GM19238 (cell line): ENCODE results near the gene DIAPH2.
A peak's percentile ranks its signal among the peaks of the same experiment; 100 is the strongest.

ENCODE experiments used
- DNase-seq: peaks from one replicate; pipeline ENCODE4 v3.0.0; 2011; ENCODE audit warnings: low spot score; ENCODE audit not compliant: insufficient read length

The DIAPH2 gene

DNA sequence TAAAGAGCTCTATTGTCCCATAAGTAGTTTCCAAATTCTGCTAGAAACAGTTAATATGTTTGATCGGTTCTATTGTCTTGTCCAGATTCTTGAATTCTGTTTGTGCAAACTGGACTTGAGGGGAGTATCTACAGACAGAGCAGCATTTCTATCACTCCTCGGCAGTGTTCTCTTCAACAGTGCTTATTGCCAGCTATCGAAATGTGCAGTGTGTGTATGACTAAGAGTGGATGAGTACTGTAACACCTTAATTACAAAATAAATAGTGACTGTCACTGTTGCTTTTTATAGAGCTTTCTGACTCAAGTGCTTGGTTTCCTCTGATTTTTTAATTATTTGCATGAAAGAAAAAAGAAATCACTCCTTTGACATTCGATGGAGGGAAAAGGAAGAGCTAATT is 473.6 kb downstream of the DIAPH2 start:
- no peak for DNase-seq

DNA sequence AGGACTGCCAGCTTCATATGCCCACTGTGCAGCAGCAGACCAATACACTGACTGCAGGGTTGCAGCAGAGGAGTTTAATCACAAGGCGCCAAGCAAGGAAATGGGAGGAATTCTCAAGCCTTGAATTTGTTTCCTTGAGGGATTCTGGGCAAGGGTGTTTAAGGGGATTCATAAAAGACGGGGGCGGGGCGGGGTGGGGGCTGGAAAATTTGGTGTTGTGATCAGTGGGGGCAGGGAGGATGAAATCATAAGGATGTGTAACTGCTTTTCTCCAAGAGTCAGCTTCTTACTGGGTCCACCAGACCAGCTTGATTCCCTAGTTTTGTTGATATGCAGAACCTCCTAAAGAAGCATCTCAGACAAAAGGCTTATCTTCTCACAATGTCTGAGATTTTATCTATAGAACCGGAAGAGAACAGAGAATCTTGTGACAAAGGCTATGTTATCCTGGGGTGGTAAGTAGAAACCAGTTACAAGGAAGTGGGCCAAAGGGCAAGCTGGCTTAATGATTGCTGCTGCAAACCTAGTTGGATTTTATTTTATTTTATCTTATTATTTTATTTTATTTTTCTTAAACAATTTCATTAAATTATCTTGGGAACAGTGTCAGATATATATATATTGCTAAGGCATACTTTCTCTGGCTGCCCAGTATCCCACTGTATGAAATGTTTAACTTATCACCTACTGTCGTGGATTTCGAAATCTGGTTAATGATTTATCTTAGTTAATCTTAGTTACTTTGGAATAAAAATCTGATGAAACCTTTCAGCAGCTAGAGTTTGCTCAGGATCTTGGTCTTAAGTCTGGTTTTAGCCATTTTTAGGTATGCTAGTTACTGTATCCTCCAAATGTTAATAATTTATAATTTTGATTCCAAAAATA is 475.5 kb downstream of the DIAPH2 start:
- no peak for DNase-seq

DNA sequence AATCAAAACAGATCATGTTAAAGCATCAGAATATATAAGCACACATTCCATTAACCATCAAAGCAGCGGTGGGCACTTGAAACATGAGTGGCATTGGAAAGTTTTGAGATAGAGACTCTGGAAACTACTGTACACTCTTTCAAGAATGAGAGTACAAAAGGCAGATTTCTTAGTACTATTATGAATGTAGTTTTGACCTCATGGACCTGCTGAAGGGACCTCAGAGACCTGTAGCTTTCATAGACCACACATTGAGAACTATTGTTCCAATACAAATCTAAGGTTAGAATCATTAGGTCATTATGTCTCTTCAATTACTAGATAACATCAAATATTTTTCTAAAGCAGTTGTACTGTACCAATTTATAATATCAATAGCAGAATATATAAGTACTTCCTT is 482.7 kb downstream of the DIAPH2 start:
- DNase-seq, result no peak

DNA sequence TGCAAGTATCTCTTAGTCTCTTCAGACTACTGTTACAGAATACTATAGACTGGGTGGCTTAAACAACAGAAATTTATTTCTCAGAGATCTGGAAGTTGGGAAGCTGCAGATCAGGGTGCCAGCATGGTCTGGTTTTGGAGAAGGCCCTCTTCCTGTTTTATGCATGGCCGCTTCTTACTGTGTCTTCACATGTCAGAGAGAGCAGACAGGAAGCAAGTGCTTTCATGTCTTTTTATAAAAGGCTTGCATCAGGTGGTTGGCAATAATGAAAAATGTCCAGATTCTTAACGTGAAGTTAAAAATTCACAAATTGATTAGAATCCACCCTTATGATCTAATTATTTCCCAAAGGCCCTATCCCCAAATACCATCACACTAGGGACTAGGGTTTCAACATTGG is 484.0 kb downstream of the DIAPH2 start:
- no peak for DNase-seq

DNA sequence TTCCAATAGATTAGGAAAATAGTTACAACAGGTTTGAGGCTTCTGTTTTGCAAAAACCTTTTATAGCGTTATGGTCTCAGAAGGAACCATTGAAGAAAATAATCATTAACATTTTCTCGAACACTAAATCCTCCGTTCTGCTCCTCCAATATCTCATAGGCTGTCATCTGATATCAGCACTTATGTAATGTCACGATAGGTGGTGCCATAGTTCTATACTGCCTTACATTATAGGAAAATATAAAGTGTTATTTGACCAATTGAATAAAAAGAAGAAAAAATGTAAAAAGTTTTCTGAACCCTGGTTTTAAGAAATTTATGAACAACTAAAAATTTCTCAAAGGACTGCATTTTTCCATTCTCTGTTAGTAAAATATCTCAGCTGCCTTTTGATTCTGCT is 490.5 kb downstream of the DIAPH2 start:
- DNase-seq, result no peak

DNA sequence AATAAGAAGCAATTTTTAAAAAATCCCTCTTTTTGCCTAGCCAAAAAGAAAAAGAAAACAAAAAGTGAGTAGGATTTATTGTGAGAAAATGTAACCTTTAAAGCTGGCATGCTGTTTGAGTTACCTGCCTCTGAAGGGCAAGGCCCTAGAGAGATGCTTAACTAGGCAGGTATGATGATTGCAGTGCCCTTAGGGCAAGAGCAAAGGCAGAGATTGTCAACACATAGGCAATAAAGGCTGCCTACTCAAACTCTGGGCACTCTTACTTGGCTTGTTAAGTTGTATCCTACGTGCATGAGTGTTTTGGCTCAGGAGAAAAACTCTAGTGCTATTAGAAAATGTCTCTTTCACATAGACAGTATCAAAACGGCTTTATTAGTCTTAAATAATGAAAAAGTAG is 505.0 kb downstream of the DIAPH2 start:
- DNase-seq, result no peak

DNA sequence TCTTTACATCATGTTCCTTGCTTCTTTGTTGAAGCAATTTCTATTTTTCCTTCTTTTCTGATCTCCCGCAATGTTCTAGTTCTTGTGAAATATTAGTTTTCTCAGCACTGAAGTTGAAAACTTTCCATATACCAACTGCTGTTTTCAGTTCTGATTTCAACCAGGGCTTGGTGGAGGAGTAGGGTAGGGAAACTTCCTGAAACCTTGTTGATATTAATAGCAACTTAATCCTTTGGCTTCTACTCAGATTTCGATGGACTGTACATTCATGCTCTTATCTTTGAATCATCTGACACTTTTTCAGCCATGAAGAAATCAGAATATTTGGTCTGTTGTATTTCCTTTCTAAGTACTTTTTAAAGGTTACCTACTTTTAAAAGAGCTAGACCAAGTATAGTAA is 514.9 kb downstream of the DIAPH2 start:
- DNase-seq, result no peak

DNA sequence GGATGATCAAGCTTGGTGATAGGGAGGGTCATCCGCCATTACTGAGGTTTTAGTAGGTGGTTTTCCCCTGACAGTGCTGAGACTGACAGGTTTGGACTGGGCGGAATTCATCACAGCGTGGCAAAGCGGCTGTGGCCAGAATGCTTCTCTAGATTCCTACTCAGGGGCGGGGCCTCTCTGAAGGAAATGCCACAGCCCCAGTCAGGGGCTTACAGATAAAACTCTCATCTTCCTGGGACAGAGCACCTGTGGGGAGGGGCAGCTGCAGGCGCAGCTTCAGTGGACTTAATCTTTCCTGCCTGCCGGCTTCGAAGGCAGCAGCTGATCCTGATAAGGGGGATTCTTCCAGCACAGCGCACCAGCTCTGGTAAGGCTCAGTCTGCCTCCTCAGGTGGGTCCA is 515.8 kb downstream of the DIAPH2 start:
- DNase-seq, result no peak

DNA sequence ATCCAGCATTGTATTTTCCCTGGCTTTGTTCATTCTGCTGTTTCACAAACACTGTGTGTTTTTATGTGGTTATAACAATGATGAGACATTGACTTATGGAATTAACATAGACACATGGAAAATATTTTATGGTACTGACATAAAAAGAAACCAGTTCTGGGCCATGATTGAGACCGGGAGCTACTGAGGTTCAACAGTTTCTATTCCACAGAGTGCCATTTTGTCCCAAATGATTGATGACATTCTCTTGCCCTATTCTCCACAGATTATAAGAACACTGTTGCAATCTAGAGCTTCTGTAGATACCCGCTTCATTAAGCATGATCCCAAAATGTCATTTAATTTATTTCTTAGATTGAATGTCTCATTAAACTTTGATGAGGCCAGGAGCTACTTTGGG is 525.9 kb downstream of the DIAPH2 start:
- DNase-seq, result no peak

DNA sequence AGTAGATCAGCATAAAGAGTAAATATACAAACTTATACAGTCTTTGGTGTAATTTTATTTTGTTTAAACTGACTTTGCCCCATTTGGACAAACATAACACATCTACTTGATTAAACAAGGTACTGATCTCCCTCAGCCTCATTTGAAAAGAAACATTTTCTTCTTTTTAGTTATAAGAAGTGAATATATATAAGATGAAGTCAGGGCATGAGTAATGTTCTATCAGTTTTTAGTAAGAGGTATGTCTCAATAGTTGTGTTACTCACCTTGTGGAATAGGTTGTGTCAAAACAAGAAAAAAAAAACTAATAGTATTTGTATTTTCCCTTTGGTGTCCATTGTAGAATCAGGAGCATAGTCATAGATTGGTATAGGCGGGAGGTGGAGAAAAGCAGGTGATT is 526.4 kb downstream of the DIAPH2 start:
- DNase-seq, result no peak

DNA sequence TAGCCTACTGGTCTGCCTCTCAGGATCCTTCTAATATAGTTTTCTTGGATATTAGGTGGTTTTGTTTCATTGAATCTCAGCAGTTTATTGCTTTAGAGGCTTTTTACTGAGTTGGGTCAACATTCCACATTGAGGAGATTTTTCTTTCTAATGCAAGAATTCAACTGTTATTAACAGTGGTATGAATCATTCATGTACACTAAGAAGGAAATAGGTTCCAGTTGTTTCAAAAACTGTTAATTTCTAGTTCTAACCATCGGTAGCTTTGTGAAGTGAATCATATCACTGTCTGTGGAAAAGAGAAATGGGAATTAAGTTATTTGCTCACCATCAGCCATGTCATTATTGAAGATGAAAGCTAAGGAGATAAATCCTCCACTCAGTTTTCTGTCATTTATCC is 530.5 kb downstream of the DIAPH2 start:
- no peak for DNase-seq

DNA sequence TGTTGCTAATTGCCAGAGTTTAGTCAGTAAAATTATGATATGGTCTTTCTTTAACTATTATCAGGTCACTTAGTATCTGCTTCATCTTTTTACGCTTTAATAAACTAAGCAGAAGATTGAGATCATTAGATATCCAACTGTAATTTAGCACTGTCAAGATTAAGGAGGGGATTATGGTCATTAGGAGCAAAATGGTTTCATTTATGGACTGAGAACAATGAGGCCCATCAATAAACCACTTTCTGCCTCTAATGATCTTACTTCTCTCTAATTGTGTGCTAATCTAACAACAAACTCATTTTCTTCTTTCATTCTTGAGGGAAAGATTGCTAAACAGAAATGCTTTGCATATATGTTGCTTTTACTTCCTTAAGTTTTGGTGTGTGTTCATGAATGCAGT is 539.5 kb downstream of the DIAPH2 start:
- no peak for DNase-seq

DNA sequence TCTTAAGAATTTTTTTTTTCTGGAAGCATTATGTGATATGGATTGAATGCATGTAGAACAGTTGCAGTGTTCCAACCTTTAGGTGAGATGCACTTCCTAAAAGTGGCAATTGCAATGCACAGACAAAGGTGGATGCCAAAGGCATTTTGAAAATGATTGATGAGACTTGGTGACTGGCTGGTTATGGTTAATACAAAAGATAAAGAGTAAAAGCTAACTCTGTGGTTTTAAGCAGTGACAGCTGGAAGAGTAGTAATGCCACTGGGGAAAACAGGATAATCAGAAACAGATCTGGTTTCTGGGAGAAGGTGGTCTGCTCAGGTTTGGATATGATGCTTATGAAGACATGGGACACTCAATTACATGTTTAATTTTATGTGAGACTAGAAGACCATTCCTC is 544.7 kb downstream of the DIAPH2 start:
- DNase-seq, result no peak

DNA sequence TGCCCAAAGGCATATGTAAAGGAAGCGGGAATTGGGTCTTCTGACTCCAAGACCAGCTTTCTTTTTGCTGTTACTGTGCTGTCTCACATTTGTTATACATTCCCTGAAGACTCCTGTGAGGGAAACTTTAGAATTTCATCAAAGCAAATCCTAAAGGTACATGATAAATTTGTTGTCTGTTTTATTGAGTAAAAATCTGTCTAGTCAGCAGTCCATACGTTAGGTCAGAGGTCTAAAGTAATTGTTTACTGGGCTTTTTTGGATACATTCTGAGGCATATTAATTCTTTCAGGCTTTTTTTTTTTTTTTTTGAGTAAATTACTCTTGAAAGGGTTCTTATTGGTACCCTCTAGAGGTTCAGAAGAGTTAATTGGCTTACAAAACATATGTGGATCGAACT is 546.3 kb downstream of the DIAPH2 start:
- no peak for DNase-seq

DNA sequence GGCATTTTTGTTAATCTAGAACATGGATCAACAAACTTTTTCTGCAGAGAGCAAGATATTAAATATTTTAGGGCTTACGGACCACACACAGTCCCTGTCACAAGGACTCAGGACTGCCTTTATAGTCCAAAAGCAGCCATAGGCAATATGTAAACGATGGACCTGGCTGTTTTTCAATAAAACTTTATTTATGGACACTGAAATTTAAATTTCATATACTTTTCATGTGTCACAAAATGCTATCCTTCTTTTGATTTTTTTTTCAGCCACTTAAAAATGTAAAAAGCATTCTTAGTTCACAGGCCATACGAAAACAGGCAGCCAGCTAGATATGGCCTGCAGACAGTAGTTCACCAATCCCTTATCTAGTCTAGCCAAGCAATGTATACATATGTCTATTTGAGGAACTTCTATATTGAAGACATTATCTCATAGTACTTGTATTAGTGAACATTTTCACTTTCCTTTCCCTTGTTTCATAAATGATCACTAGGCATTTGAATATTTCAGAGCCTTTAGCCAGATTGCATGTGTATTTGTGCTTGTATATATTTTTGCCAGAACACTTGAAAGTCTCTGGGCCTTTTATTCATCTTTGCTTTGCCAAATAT is 549.9 kb downstream of the DIAPH2 start:
- peak; percentile 1 for DNase-seq

DNA sequence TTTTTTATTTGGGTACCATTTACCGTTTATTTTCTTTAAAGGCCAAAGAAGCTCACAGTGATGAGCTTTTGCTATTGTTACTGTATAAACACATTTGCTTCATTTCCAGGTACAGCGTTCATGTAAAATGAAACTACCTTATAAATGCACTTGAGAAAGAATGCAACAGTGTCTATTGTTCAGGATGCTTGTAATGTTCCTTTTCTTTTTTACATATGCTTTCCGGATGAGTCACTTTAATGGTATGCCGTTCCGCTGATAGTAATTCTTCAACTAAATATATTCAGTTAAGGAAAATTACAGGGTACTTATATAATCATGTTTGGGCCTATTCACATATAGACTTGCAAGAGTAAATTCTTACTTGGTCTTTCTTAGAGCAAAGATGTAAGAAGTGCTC is 554.0 kb downstream of the DIAPH2 start:
- no peak for DNase-seq

DNA sequence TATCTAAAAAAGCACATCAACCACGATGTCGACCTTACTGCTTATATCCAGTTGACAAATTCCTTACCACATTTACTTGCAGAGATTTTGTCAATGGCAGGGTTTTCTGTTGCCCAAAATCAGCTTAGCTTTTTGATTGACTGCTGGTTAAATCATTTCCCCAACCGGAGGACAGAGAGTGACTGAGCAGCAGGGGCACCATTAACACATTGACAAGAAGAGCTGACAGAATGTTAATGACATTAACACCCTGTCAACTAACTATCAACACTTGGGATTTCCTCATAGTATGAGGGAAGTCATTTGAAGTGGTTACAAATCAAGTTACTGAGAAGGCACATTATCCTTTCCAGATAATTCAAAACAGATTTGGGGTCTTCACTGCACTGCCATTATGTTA is 567.5 kb downstream of the DIAPH2 start:
- DNase-seq, result no peak

DNA sequence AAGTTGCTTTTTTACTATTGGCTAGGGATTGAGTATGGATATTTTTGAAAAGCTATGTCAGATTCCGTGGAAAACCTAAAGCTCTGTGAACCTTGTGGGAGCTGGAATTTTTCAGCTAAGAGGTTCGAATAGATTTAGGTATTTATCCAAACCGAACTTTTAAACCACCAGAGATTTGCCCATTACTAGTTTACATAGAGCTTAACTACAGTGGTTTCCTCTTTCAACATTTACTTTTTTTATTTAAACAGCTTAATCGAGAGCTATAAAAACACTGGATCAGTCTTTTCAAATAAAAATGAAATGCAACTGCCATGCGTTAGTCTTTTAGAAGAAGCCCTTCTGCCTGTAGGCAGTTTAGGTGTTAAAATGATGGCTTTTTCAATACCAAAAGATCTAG is 576.0 kb downstream of the DIAPH2 start:
- DNase-seq, result no peak

DNA sequence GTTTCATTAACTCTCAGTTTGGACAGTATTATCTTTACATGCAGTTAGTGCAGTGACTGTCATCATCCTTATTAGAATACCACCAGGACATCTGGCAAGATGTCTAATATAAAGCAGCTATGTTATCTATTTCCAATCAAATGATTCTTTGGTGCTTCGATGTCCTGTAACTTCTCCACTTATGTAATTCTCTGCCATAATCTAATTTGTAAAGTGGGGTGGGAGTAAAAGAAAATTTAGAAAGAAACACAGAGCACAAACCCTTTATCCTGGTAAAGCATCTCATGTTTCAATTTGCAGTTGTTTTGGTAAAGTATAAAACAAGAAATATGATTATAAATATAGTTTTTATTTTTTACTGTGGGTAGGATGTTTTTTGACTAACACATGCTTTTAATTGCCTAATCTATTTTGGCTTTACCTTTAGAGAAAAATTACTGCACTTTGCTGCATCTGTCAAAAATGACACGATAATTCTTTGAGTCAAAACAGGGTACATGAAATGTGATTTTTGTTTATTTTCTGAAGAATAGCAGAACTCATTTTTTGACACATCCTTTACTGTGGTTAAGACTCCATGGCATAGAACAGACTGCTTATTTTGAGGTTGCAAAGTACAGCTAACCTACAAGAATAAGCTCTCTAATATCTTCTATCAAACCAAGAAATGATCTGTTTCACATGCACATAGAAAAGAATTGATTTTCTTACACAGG is 581.9 kb downstream of the DIAPH2 start:
- DNase-seq, result no peak

DNA sequence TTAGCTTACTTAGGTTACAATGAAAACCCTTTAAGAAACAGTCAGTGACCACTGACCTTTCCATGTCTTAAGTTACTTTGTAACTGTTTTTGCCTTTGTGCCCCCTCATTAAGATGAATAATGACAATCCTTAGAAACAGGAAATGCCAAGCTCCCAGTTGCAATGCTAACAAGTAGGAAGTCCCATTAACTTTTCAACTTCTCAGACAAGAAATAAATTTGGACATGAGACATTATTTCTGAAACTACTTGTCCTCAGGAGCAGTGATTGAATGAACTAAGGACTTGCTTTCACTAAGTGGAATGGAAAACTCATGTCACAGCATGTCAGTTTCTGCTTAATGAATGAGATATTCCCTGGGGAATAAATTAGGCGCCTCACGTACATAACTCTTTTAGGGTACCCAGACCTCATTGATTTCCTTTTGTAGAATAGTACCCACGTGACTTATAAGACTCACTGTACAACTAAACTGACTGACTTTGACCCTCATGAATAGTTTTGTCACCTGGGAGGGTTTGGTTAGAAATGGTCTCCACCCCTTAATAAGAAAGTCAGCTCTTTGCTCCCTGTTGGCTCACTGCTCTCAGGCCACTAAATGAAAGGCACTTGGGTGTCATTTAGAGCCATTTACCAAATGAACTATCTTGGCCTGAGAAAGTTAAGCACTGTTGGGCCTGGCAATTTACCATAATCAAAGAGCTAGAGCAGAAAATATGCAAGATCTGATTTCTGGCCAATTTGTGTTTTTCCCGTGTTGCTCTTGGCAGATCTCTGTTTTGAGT is 582.9 kb downstream of the DIAPH2 start:
- no peak for DNase-seq

DNA sequence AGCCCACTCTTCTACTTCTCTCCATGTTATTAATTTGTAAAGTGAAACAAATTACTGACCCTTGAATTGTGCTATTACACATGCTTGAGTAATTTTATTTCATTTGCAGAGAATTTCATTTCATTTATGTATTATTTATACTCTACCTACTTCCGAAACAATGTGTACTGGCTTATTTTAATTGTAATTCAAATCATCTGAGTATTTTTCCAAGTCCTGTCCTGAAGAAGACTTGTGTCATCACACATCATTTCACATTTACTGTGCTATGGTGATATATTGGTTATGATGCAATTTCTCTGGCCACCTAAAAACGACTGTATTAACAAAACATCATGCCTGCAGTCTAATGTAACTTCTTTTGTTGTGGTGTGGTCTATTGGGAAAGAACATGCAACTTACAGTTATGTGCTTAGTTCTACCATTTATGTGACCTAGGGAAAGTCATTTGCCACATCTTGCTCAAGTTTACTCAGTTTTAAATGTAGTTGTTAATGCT is 583.6 kb downstream of the DIAPH2 start:
- DNase-seq, result no peak

DNA sequence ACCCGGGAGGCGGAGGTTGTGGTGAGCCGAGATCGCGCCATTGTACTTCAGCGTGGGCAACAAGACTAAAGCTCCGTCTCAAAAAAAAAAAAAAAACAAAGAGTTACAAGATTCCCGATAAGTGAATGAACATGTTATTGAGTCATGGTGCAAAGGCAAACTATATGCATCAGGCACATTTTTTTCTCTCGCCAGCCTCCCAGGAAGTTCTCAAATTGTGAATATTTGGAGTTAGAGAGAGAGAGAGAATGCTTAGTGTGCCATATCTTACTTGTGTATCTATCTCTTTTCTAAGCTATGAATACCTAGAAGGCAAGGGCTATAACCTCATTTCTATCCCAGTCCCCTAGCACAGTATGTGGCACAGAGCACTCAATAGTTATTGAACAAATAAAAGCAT is 599.9 kb downstream of the DIAPH2 start:
- no peak for DNase-seq
